Fibroblast of lung (primary cell): ENCODE results near the gene RERE.

Source experiments
- EZH2 ChIP-seq: IDR thresholded peaks from 2 replicates; pipeline ENCODE4 v1.5.1; 2012; ENCODE audit warnings: low read length, control low read depth, mild to moderate bottlenecking; ENCODE audit errors: missing control alignments
- TF ChIP-seq, protein P1 (sequence below), 2 donors: IDR thresholded peaks in 1 of 2; conservative IDR thresholded peaks in 1 of 2; 1 replicate in 1 of 2; 2 replicates in 1 of 2; pipeline ENCODE4 v1.5.1; 2011 to 2012; ENCODE audit warnings: low read length in 2 of 2, control low read depth in 1 of 2, inconsistent platforms in 1 of 2, low read depth in 1 of 2, mild to moderate bottlenecking in 1 of 2

DNA sequence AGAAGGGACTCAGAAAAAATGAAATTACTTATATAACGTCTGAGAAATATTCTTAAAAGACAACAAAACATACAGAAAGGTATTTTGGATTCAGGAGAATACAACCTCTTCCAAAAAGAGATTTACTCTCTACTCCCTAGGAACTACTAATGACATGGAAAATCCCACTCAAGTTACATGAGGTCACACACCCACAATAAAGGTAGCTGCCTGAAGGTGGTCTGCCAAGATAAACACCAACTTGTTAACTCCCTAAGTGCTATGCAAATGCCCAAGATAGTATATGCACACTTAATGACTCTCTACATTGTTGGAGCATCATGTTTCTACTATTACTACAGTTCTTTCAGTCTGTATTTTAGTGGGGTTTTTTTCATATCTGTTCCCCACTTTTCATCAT lies 26.5 kb downstream of the RERE start:
- TF ChIP-seq, protein P1, sequence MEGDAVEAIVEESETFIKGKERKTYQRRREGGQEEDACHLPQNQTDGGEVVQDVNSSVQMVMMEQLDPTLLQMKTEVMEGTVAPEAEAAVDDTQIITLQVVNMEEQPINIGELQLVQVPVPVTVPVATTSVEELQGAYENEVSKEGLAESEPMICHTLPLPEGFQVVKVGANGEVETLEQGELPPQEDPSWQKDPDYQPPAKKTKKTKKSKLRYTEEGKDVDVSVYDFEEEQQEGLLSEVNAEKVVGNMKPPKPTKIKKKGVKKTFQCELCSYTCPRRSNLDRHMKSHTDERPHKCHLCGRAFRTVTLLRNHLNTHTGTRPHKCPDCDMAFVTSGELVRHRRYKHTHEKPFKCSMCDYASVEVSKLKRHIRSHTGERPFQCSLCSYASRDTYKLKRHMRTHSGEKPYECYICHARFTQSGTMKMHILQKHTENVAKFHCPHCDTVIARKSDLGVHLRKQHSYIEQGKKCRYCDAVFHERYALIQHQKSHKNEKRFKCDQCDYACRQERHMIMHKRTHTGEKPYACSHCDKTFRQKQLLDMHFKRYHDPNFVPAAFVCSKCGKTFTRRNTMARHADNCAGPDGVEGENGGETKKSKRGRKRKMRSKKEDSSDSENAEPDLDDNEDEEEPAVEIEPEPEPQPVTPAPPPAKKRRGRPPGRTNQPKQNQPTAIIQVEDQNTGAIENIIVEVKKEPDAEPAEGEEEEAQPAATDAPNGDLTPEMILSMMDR (conservative IDR thresholded peaks at IDR 0.05 in 1 of 2, IDR thresholded peaks at IDR 0.05 in 1 of 2; ENCODE audit: low read depth in 1 of 2, low read length in 2 of 2): no peak
- no peak for TF ChIP-seq EZH2
